Measurements from ENCODE around the gene KCNJ16. TPM values are rescaled to one million over a fixed set of nuclear protein-coding genes. Genes with fewer than 3 reads are reported as not detected.
"Not testable (repeated sequence)": the region's sequence is repeated elsewhere in the genome, so short reads cannot be mapped to it uniquely, and the experiment has no call there.

The KCNJ16 gene
- total RNA-seq, 2 experiments from 2014 or later, result not detected

GRCh38 chr17:70041540-70041939 is 33.5 kb upstream of the KCNJ16 start:
- CTCF ChIA-PET, result no interaction called here
- no peak for TF ChIP-seq CTCF (IDR thresholded peaks at IDR 0.05)
- Mint-ChIP-seq H3K9me3 (no peaks in the 10 kb centered on the region), H3K27me3 (no peaks in the 10 kb centered on the region), H3K4me3 (no peak overlapping the region), H3K4me1 (ENCODE audit: low read depth) (no peaks in the 10 kb centered on the region), H3K36me3 (ENCODE audit: low read depth) (no peaks in the 10 kb centered on the region), H3K27ac (no peak overlapping the region)
- ATAC-seq (no peak), DNase-seq (no peak)
- POLR2A ChIA-PET, result no interaction called here
- intact Hi-C loops (cut with micrococcal nuclease), result no loop called here

- DNase-seq; H3K36me3 Mint-ChIP-seq (ENCODE audit: low read depth); H3K4me1 Mint-ChIP-seq (ENCODE audit: low read depth); CTCF ChIA-PET; ATAC-seq; intact Hi-C loops (cut with micrococcal nuclease); POLR2A ChIA-PET; H3K4me3 Mint-ChIP-seq; H3K27me3 Mint-ChIP-seq; H3K27ac Mint-ChIP-seq; H3K9me3 Mint-ChIP-seq: not testable (repeated sequence)
Measured at GRCh38 chr17:70045780-70046179, 29.2 kb upstream of the KCNJ16 start.

GRCh38 chr17:70047619-70048419 is 27.2 kb upstream of the KCNJ16 start:
- POLR2A ChIA-PET, result no interaction called here
- Mint-ChIP-seq H3K27me3 (peaks cover 2% of the 10 kb centered on the region), H3K4me1 (ENCODE audit: low read depth) (no peaks in the 10 kb centered on the region), H3K27ac (no peak overlapping the region), H3K9me3 (no peaks in the 10 kb centered on the region), H3K36me3 (ENCODE audit: low read depth) (no peaks in the 10 kb centered on the region), H3K4me3 (no peak overlapping the region)
- DNase-seq, result no peak
- TF ChIP-seq CTCF (IDR thresholded peaks at IDR 0.05), result no peak
- CTCF ChIA-PET, result no interaction called here
- no peak for ATAC-seq
- intact Hi-C loops (cut with micrococcal nuclease), result no loop called here

- Mint-ChIP-seq H3K9me3 (no peaks in the 10 kb centered on the region), H3K27ac (no peak overlapping the region), H3K36me3 (ENCODE audit: low read depth) (no peaks in the 10 kb centered on the region), H3K4me3 (no peak overlapping the region), H3K27me3 (peaks cover 6% of the 10 kb centered on the region), H3K4me1 (ENCODE audit: low read depth) (no peaks in the 10 kb centered on the region)
- TF ChIP-seq CTCF (IDR thresholded peaks at IDR 0.05), result no peak
- CTCF ChIA-PET, result no interaction called here
- ATAC-seq (no peak), DNase-seq (no peak)
- intact Hi-C loops (cut with micrococcal nuclease), result no loop called here
- POLR2A ChIA-PET, result no interaction called here
Measured at GRCh38 chr17:70049801-70050591, 25.0 kb upstream of the KCNJ16 start.

GRCh38 chr17:70050931-70051330 is 24.1 kb upstream of the KCNJ16 start:
- CTCF ChIA-PET, result no interaction called here
- no peaks in the 10 kb centered on the region for H3K9me3 Mint-ChIP-seq
- POLR2A ChIA-PET, result no interaction called here

More at GRCh38 chr17:70050931-70051330, 24.1 kb upstream of the KCNJ16 start:
- no peak overlapping the region for H3K4me3 Mint-ChIP-seq
- no peak for TF ChIP-seq CTCF (IDR thresholded peaks at IDR 0.05)
- H3K4me1 Mint-ChIP-seq (ENCODE audit: low read depth), result no peaks in the 10 kb centered on the region
- H3K27ac Mint-ChIP-seq, result no peak overlapping the region
- no peaks in the 10 kb centered on the region for H3K36me3 Mint-ChIP-seq (ENCODE audit: low read depth)
- intact Hi-C loops (cut with micrococcal nuclease), result no loop called here
- ATAC-seq, result no peak
- no peak for DNase-seq
- peaks cover 6% of the 10 kb centered on the region for H3K27me3 Mint-ChIP-seq
